GM18498 (cell line): ENCODE measurements around the gene ADRA2C.

ENCODE experiments used
- ATAC-seq: cut with Tn5 transposase; IDR thresholded peaks from one replicate; pipeline ENCODE4 v1.9.1; 2021; ENCODE audit warnings: mild to moderate bottlenecking, moderate library complexity; ENCODE audit not compliant: unreplicated experiment

ADRA2C gene

DNA sequence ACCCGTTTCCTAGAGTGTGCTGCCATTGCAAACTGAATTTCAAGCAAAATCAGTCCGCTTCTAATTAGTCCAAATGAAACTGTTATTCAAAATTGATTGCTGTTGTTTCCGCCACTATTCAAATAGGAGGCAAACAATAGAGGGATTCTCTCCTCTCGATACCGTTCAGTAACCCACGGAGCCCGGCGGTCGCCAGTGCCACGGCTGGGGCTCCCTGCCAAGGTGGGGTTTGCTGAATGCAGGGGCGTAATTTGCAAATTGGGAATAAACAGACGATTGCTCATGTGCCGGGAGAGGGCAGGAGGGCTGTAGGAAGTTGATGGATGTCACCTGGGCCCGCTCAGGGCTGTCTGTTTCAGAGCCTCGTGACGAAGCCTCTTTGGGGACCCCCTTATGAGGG, 8.8 kb downstream of the ADRA2C start:
- no peak for ATAC-seq

- ATAC-seq: no peak
These were observed 9.4 kb downstream of the ADRA2C start for GRCh38 chr4:3775576-3775975.

DNA sequence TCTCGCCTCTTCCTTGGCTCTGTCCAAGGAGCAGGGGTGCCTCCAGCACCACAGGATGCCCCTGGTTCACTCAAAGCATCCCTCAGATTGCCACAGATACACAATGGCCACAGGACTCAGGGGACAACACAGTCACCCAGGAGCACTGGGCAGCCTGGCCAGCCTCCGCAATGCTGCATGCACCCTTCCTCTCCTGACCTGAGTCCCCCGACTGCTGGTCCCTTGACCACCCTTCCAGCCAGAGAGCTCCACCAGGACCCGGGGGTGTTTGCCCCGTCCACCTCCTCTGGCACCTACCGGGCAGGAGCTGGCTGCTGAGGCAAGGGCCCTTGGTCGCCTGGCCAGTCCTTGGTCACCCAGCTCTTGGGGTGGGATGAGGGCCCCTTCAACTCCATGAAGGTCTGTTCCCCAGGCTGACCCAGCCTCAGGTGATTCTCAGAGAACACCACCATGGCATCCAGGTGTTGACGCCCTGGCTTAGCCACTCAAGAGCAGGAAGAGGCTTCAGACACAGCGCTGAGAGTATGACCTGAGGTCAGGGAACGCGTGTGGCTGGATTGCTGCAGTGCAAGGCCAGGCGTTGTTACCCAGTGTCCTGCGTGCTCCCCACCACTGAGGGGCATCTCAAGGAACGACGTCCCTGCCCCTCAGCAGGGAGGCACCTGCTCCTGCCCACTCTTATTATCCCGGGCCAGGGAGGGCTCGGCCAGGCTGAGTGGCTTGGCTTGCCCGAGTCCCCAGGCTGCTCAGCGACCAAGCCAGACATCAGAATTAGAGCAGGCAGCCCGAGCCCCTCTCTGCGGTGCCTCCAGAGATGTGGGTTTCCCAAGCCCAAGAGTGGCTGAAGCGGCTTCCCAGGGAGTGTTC, 10.2 kb downstream of the ADRA2C start:
- no peak for ATAC-seq

DNA sequence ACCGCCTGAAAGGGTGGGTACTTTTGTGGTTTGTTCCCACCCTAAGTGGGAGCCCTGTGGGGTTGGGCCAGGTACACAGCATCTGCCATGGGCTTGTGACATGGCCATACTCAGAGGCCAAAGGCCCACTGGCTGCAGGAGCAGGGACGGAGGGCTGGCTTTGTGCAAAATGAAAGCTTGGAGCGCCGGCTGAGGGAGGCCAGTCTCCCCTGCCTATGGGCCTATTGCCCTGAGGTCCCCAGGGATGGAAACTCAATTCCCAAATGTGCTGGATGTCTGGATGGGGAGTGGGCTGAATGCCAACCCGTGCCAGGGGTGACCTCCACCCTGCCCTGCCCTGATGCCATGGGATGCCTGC, 10.8 kb downstream of the ADRA2C start:
- no peak for ATAC-seq

DNA sequence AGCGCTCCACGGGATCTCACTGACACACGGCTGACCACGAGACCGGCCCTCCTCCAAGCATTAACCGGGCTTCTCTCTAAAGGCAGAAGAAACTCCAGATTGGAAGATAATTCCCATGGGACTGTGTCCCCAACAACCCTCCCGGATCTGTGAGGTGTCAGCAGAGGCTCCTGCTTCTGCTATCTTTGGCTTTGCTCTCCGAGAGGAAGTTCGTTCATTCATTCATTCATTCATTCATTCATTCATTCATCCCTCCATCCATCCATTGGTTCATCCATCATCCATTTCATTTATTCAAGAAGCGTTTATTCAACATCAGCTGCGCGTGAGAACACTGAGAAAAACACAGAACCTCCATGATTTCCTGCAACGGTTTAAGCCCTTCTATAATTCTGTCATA, 11.5 kb downstream of the ADRA2C start:
- no peak for ATAC-seq

- no peak for ATAC-seq
These were observed 13.3 kb downstream of the ADRA2C start for GRCh38 chr4:3779509-3779908.

- ATAC-seq: no peak
These were observed 14.4 kb downstream of the ADRA2C start for GRCh38 chr4:3780347-3781171.

DNA sequence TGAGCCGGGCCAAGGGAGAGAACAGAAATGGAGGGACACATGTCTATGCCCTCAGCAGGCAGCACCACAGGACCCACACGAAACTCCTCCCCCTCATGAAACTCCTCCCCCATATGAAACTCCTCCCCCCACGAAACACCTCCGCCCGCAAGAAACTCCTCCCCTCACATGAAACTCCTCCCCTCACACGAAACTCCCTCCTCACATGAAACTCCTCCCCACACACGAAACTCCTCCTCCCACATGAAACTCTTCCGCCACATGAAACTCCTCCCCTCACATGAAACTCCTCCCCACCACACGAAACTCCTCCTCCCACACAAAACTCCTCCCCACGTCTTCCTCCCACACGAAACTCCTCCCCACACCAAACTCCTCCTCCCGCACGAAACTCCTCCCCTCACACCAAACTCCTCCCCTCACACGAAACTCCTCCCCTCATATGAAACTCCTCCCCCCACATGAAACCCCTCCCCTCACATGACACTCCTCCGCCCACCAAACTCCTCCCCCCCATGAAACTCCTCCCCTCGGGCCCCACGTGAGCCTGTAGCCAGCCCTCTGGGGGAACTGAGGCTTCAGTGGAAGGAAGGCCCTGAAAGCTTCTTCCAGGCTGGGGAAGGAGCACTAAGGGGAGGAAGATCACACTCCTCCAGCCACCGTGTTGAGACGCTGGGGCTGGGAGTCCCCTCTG, 15.2 kb downstream of the ADRA2C start:
- ATAC-seq: no peak

GRCh38 chr4:3781997-3782930, 16.1 kb downstream of the ADRA2C start:
- no peak for ATAC-seq

GRCh38 chr4:3783693-3784306, 17.6 kb downstream of the ADRA2C start:
- no peak for ATAC-seq

- ATAC-seq: no peak
These were observed 18.5 kb downstream of the ADRA2C start for GRCh38 chr4:3784454-3785291.

- no peak for ATAC-seq
These were observed 19.0 kb downstream of the ADRA2C start for GRCh38 chr4:3785292-3785565.

- no peak for ATAC-seq
These were observed 20.1 kb downstream of the ADRA2C start for GRCh38 chr4:3786196-3786869.

GRCh38 chr4:3787489-3788365, 21.5 kb downstream of the ADRA2C start:
- ATAC-seq: no peak

DNA sequence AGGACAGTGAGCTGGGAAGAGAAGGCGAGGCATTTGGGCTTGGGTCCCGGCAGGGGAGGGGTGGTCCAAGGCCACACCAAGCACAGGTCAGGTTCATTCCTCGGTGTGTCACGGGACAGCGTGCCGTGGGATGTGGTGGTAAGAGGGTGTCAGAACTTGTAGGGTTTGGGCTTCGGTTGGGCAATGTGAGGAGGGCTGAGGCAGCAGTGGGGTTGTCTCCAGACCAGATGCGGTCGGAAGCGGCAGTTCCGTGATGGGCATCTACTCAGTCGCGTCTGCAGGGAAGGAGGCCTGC, 22.1 kb downstream of the ADRA2C start:
- ATAC-seq: no peak

GRCh38 chr4:3789587-3789986, 23.4 kb downstream of the ADRA2C start:
- no peak for ATAC-seq

GRCh38 chr4:3790006-3790561, 23.9 kb downstream of the ADRA2C start:
- no peak for ATAC-seq

GRCh38 chr4:3791256-3791655, 25.1 kb downstream of the ADRA2C start:
- ATAC-seq: no peak
